Measurements from ENCODE around the gene STON2.

GRCh38 chr14:81319314-81319713 is 80.8 kb downstream of the STON2 start:
- TF ChIP-seq CTCF (IDR thresholded peaks at IDR 0.05): no peak
- TF ChIP-seq POLR2A (IDR thresholded peaks at IDR 0.05): no peak
